ENCODE results near the gene ISOC2.

DNA sequence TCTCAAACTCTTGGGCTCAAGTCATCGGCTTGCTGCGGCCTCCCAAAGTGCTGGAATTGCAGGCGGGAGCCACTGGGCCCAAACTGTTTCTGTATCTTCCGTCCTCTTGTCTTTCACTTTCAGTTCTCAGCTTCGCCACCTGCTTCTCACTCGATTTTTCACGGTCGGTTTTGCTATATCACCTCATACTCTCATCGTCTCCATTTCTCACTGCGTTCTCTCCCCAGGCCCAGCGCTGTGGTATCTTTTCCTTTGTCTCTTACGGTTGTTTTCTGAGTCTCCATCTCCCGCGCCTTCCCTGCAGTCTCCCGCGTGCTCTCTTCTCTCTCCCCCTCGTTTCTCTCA is 41.7 kb upstream of the ISOC2 start:
- TF ChIP-seq, protein P1, sequence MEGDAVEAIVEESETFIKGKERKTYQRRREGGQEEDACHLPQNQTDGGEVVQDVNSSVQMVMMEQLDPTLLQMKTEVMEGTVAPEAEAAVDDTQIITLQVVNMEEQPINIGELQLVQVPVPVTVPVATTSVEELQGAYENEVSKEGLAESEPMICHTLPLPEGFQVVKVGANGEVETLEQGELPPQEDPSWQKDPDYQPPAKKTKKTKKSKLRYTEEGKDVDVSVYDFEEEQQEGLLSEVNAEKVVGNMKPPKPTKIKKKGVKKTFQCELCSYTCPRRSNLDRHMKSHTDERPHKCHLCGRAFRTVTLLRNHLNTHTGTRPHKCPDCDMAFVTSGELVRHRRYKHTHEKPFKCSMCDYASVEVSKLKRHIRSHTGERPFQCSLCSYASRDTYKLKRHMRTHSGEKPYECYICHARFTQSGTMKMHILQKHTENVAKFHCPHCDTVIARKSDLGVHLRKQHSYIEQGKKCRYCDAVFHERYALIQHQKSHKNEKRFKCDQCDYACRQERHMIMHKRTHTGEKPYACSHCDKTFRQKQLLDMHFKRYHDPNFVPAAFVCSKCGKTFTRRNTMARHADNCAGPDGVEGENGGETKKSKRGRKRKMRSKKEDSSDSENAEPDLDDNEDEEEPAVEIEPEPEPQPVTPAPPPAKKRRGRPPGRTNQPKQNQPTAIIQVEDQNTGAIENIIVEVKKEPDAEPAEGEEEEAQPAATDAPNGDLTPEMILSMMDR (IDR thresholded peaks at IDR 0.05) = no peak
- no peak for TF ChIP-seq EZH2 (IDR thresholded peaks at IDR 0.05)
